Neural cell (in vitro differentiated cells): ENCODE data around the gene ILDR2. TPM values are rescaled to one million over a fixed set of nuclear protein-coding genes. Genes with fewer than 3 reads are reported as not detected.

ENCODE experiments used
- H2AFZ ChIP-seq: fragments of 200-600, 300-800 bp; sonication (generic), shearing (Covaris generic); 2 replicates; pipeline ENCODE4 v1.6.0; 2014; ENCODE audit warnings: low read depth, mild to moderate bottlenecking, antibody characterized with exemption, low read length, moderate library complexity
- H3F3A ChIP-seq: fragments of 200-600 bp; shearing (Covaris generic); 2 replicates; pipeline ENCODE4 v1.6.1; 2016; ENCODE audit warnings: mild to moderate bottlenecking, moderate library complexity, mixed read lengths, antibody characterized with exemption, low read length; ENCODE audit not compliant: insufficient read depth, poor library complexity, severe bottlenecking
- H3K27ac ChIP-seq: fragments of 200-600, 300-800 bp; sonication (generic), shearing (Covaris generic); 2 replicates; pipeline ENCODE4 v1.5.1; 2014; ENCODE audit warnings: mild to moderate bottlenecking, low read length, moderate library complexity
- H3K27me3 ChIP-seq: fragments of 300-800, 200-600 bp; sonication (generic), shearing (Covaris generic); 2 replicates; pipeline ENCODE4 v1.6.0; 2014; ENCODE audit warnings: mild to moderate bottlenecking, low read depth, low read length, moderate library complexity; ENCODE audit not compliant: insufficient read depth
- H3K36me3 ChIP-seq: fragments of 300-800, 200-600 bp; sonication (generic), shearing (Covaris generic); 2 replicates; pipeline ENCODE4 v1.5.1; 2014; ENCODE audit warnings: mild to moderate bottlenecking, antibody characterized with exemption, low read length, moderate library complexity; ENCODE audit not compliant: insufficient read depth
- H3K4me2 ChIP-seq: fragments of 300-800, 200-600 bp; sonication (generic), shearing (Covaris generic); 2 replicates; pipeline ENCODE4 v1.6.0; 2014; ENCODE audit warnings: mild to moderate bottlenecking, low read length
- H3K4me3 ChIP-seq: fragments of 300-800, 200-600 bp; sonication (generic), shearing (Covaris generic); 2 replicates; pipeline ENCODE4 v1.5.1; 2014; ENCODE audit warnings: mild to moderate bottlenecking, low read length, moderate library complexity
- H3K79me2 ChIP-seq: fragments of 200-600 bp; shearing (Covaris generic); replicated peaks from 2 replicates; pipeline ENCODE4 v1.6.0; 2014; ENCODE audit warnings: mild to moderate bottlenecking, low read length, moderate library complexity; ENCODE audit not compliant: insufficient read depth
- H3K9ac ChIP-seq: fragments of 300-800, 200-600 bp; sonication (generic), shearing (Covaris generic); 2 replicates; pipeline ENCODE4 v1.6.1; 2016; ENCODE audit warnings: mild to moderate bottlenecking, low read length, mixed read lengths
- H3K9me2 ChIP-seq: fragments of 200-600 bp; shearing (Covaris generic); 2 replicates; pipeline ENCODE4 v1.6.1; 2016; ENCODE audit warnings: mild to moderate bottlenecking, low read length, mixed read lengths; ENCODE audit not compliant: insufficient read depth
- H3K9me3 ChIP-seq: fragments of 200-600, 300-800 bp; sonication (generic), shearing (Covaris generic); 2 replicates; pipeline ENCODE4 v1.6.1; 2016; ENCODE audit warnings: mild to moderate bottlenecking, mixed run types, low read length, moderate library complexity, mixed read lengths
- H4K20me1 ChIP-seq: fragments of 200-600 bp; shearing (Covaris generic); 2 replicates; pipeline ENCODE4 v1.6.1; 2016; ENCODE audit warnings: mild to moderate bottlenecking, mixed run types; ENCODE audit not compliant: insufficient read depth
- CTCF ChIP-seq: fragments of 450-650 bp; IDR thresholded peaks from 2 replicates; pipeline ENCODE4 v1.5.1; 2014; ENCODE audit warnings: antibody characterized with exemption, mild to moderate bottlenecking, moderate library complexity; ENCODE audit not compliant: poor library complexity, severe bottlenecking
- EP300 ChIP-seq: fragments of 450-650 bp; conservative IDR thresholded peaks from 2 replicates; pipeline ENCODE4 v1.6.1; 2014; ENCODE audit warnings: antibody characterized with exemption, mild to moderate bottlenecking, moderate library complexity; ENCODE audit not compliant: poor library complexity, severe bottlenecking
- EZH2 ChIP-seq: fragments of 200-600, 300-800 bp; shearing (Covaris generic), sonication (generic); IDR thresholded peaks from 2 replicates; pipeline ENCODE4 v1.6.1; 2014; ENCODE audit warnings: antibody characterized with exemption, low read length, borderline replicate concordance, mild to moderate bottlenecking; ENCODE audit not compliant: insufficient read depth, poor library complexity, severe bottlenecking
- MXI1 ChIP-seq: fragments of 450-650 bp; conservative IDR thresholded peaks from 2 replicates; pipeline ENCODE4 v1.6.1; 2014; ENCODE audit warnings: antibody characterized with exemption, mild to moderate bottlenecking; ENCODE audit not compliant: poor library complexity, severe bottlenecking
- POLR2AphosphoS5 ChIP-seq: IDR thresholded peaks from 2 replicates; pipeline ENCODE4 v1.6.1; 2012
- RAD21 ChIP-seq: fragments of 450-650 bp; conservative IDR thresholded peaks from 2 replicates; pipeline ENCODE4 v1.6.1; 2014; ENCODE audit warnings: antibody characterized with exemption, mild to moderate bottlenecking, moderate library complexity
- REST ChIP-seq: IDR thresholded peaks from 2 replicates; pipeline ENCODE4 v1.6.1; 2012; ENCODE audit warnings: borderline replicate concordance
- SMC3 ChIP-seq: fragments of 450-650 bp; conservative IDR thresholded peaks from 2 replicates; pipeline ENCODE4 v1.6.1; 2014; ENCODE audit warnings: antibody characterized with exemption, mild to moderate bottlenecking, moderate library complexity; ENCODE audit not compliant: poor library complexity
- TAF1 ChIP-seq: IDR thresholded peaks from 2 replicates; pipeline ENCODE4 v1.6.1; 2012; ENCODE audit warnings: low read depth
- polyA plus RNA-seq: library from polyadenylated mRNA; depleted of rRNA; stranded (reverse); fragments of >200 nt; gene quantifications from 2 replicates; pipeline ENCODE4 v1.2.3, GENCODE V29; 2014

Gene ILDR2
- polyA plus RNA-seq, 1 donor from 2014 or later = 6.8 TPM

GRCh38 chr1:166905900-166906299, 69.4 kb downstream of the ILDR2 start:
- Histone ChIP-seq H3F3A (no peaks in the 10 kb centered on the region), H3K27ac (no peak overlapping the region), H3K27me3 (no peaks in the 10 kb centered on the region), H3K36me3 (no peaks in the 10 kb centered on the region), H3K4me3 (no peak overlapping the region), H3K9ac (no peak overlapping the region), H2AFZ (no peak overlapping the region), H4K20me1 (no peaks in the 10 kb centered on the region), H3K9me2 (no peaks in the 10 kb centered on the region), H3K9me3 (no peaks in the 10 kb centered on the region), H3K4me2 (no peak overlapping the region), H3K79me2 (no peaks in the 10 kb centered on the region)
- TF ChIP-seq REST (no peak), CTCF (no peak), SMC3 (no peak), TAF1 (no peak)

DNA sequence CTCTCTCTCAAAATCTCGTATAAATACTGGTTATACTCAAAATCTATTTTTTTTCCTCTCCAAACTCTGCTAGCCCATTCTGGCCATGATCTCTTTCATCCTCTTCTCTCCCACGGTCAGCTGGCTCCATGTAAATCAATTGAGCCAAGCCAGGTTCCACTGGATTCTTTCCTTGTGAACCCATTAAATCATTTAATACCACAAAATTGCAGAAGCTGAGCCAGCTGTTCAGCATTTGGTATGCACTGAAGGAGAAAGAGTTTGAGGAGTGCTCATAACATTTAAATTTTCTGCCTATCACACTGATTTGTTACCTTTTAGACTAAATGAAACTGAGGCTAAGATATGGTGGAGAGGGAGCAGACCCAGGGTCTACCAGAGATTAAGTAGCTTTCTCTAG, 70.2 kb downstream of the ILDR2 start:
- Histone ChIP-seq H3K9me3 (no peaks in the 10 kb centered on the region), H3K4me2 (no peak overlapping the region), H2AFZ (no peak overlapping the region), H3K27ac (no peak overlapping the region), H3K36me3 (no peaks in the 10 kb centered on the region), H3K79me2 (no peaks in the 10 kb centered on the region), H3K27me3 (no peaks in the 10 kb centered on the region), H3K9ac (no peak overlapping the region), H4K20me1 (no peaks in the 10 kb centered on the region), H3K4me3 (no peak overlapping the region), H3F3A (no peaks in the 10 kb centered on the region), H3K9me2 (no peaks in the 10 kb centered on the region)
- TF ChIP-seq CTCF = no peak
- TF ChIP-seq EZH2 = no peak
- TF ChIP-seq REST = no peak
- no peak for TF ChIP-seq TAF1
- no peak for TF ChIP-seq RAD21
- no peak for TF ChIP-seq EP300
- no peak for TF ChIP-seq POLR2AphosphoS5
- TF ChIP-seq SMC3 = no peak
- no peak for TF ChIP-seq MXI1
